ENCODE results near the gene SULT2B1. TPM values are rescaled to one million over a fixed set of nuclear protein-coding genes. Genes with fewer than 3 reads are reported as not detected.
"Not testable (repeated sequence)": the region's sequence is repeated elsewhere in the genome, so short reads cannot be mapped to it uniquely, and the experiment has no call there.

SULT2B1 gene
- total RNA-seq, 1 experiment from 2014 or later, result not detected

GRCh38 chr19:48556825-48557224 lies 4.9 kb downstream of the SULT2B1 start:
- no peak for DNase-seq (ENCODE audit: low read depth)

- DNase-seq (ENCODE audit: low read depth), result peak; percentile 30
Observed at GRCh38 chr19:48558018-48558684, 6.2 kb downstream of the SULT2B1 start.

GRCh38 chr19:48560095-48560530 lies 8.1 kb downstream of the SULT2B1 start:
- DNase-seq (ENCODE audit: low read depth), result no peak

GRCh38 chr19:48561412-48561811 lies 9.4 kb downstream of the SULT2B1 start:
- DNase-seq (ENCODE audit: low read depth), result no peak

GRCh38 chr19:48565090-48565489 lies 13.1 kb downstream of the SULT2B1 start:
- peak; percentile 53 for DNase-seq (ENCODE audit: low read depth)

- DNase-seq (ENCODE audit: low read depth), result peak; percentile 89
Observed at GRCh38 chr19:48568345-48568886, 16.4 kb downstream of the SULT2B1 start.

GRCh38 chr19:48569814-48570213 lies 17.8 kb downstream of the SULT2B1 start:
- DNase-seq (ENCODE audit: low read depth), result peak; percentile 26

GRCh38 chr19:48571378-48572162 lies 19.6 kb downstream of the SULT2B1 start:
- DNase-seq (ENCODE audit: low read depth), result no peak

GRCh38 chr19:48573163-48573505 lies 21.2 kb downstream of the SULT2B1 start:
- DNase-seq (ENCODE audit: low read depth), result no peak

GRCh38 chr19:48575931-48576622 lies 24.1 kb downstream of the SULT2B1 start:
- no peak for DNase-seq (ENCODE audit: low read depth)

- not testable (repeated sequence) for DNase-seq (ENCODE audit: low read depth)
Observed at GRCh38 chr19:48577908-48578307, 25.9 kb downstream of the SULT2B1 start.

GRCh38 chr19:48578891-48579290 lies 26.9 kb downstream of the SULT2B1 start:
- peak; percentile 10 for DNase-seq (ENCODE audit: low read depth)

GRCh38 chr19:48582168-48582567 lies 30.2 kb downstream of the SULT2B1 start:
- no peak for DNase-seq (ENCODE audit: low read depth)

- DNase-seq (ENCODE audit: low read depth), result no peak
Observed at GRCh38 chr19:48587387-48587786, 35.4 kb downstream of the SULT2B1 start.

- DNase-seq (ENCODE audit: low read depth), result peak; percentile 74
Observed at GRCh38 chr19:48588670-48589401, 36.9 kb downstream of the SULT2B1 start.

- peak; percentile 24 for DNase-seq (ENCODE audit: low read depth)
Observed at GRCh38 chr19:48591021-48591420, 39.0 kb downstream of the SULT2B1 start.

- no peak for DNase-seq (ENCODE audit: low read depth)
Observed at GRCh38 chr19:48595171-48595570, 43.2 kb downstream of the SULT2B1 start.

- no peak for DNase-seq (ENCODE audit: low read depth)
Observed at GRCh38 chr19:48595833-48596232, 43.9 kb downstream of the SULT2B1 start.

- DNase-seq (ENCODE audit: low read depth), result no peak
Observed at GRCh38 chr19:48596237-48596636, 44.3 kb downstream of the SULT2B1 start.

- DNase-seq (ENCODE audit: low read depth), result no peak
Observed at GRCh38 chr19:48596679-48597465, 44.9 kb downstream of the SULT2B1 start.
